GM18520 (cell line): ENCODE measurements around the gene ABCA6.
"Not testable (repeated sequence)": the region's sequence is repeated elsewhere in the genome, so short reads cannot be mapped to it uniquely, and the experiment has no call there.

Experiments
- ATAC-seq: cut with Tn5 transposase; IDR thresholded peaks from one replicate; pipeline ENCODE4 v1.9.1; 2021; ENCODE audit not compliant: unreplicated experiment

ABCA6 gene

GRCh38 chr17:69141431-69142174 lies at the start of gene ABCA6:
Gene ABCA6 (minus strand): TSS chr17:69141895. CDS start chr17:69140703, 1,192 bp downstream.
- ATAC-seq, result no peak

GRCh38 chr17:69188796-69189195 lies 47.1 kb upstream of the ABCA6 start:
- ATAC-seq, result no peak

- ATAC-seq, result no peak
Observed at GRCh38 chr17:69188064-69188463, 46.4 kb upstream of the ABCA6 start.

- no peak for ATAC-seq
Observed at GRCh38 chr17:69187294-69187693, 45.6 kb upstream of the ABCA6 start.

GRCh38 chr17:69179227-69179952 lies 37.7 kb upstream of the ABCA6 start:
- no peak for ATAC-seq

GRCh38 chr17:69176457-69176795 lies 34.7 kb upstream of the ABCA6 start:
- no peak for ATAC-seq

- no peak for ATAC-seq
Observed at GRCh38 chr17:69175625-69176456, 34.1 kb upstream of the ABCA6 start.

- no peak for ATAC-seq
Observed at GRCh38 chr17:69175262-69175624, 33.5 kb upstream of the ABCA6 start.

- ATAC-seq, result no peak
Observed at GRCh38 chr17:69173118-69173517, 31.4 kb upstream of the ABCA6 start.

- no peak for ATAC-seq
Observed at GRCh38 chr17:69170377-69170776, 28.7 kb upstream of the ABCA6 start.

GRCh38 chr17:69168642-69169041 lies 26.9 kb upstream of the ABCA6 start:
- ATAC-seq, result not testable (repeated sequence)

GRCh38 chr17:69166957-69167356 lies 25.3 kb upstream of the ABCA6 start:
- no peak for ATAC-seq

GRCh38 chr17:69164206-69164605 lies 22.5 kb upstream of the ABCA6 start:
- ATAC-seq, result no peak

GRCh38 chr17:69159418-69159817 lies 17.7 kb upstream of the ABCA6 start:
- ATAC-seq, result no peak

GRCh38 chr17:69154267-69154666 lies 12.6 kb upstream of the ABCA6 start:
- ATAC-seq, result no peak

GRCh38 chr17:69150333-69150732 lies 8.6 kb upstream of the ABCA6 start:
- no peak for ATAC-seq

- ATAC-seq, result no peak
Observed at GRCh38 chr17:69147460-69147859, 5.8 kb upstream of the ABCA6 start.

GRCh38 chr17:69144331-69145255 lies 2.9 kb upstream of the ABCA6 start:
- no peak for ATAC-seq

GRCh38 chr17:69143683-69144231 lies 2.1 kb upstream of the ABCA6 start:
- no peak for ATAC-seq

GRCh38 chr17:69143151-69143550 lies 1.5 kb upstream of the ABCA6 start:
- ATAC-seq, result no peak
